GM12878 (cell line): ENCODE results near the gene GDF11. TPM values are rescaled to one million over a fixed set of nuclear protein-coding genes. Genes with fewer than 3 reads are reported as not detected.

Experiments used
- ATAC-seq: fragments of 200-7000 bp; cut with Tn5 transposase; 3 replicates; pipeline ENCODE4 v1.9.1; 2020; ENCODE audit warnings: mild to moderate bottlenecking, moderate library complexity
- BruUV-seq: library from RNA; stranded (reverse); fragments of 400-500 nt; replicated peaks from 2 replicates; lab custom pipeline; 2021; lab: Mats Ljungman, UMichigan
- CTCF ChIA-PET: fragments of 300-600 bp; sonication (Branson Sonifier 250); formaldehyde crosslinking; extraction: SDS; loops from one replicate; lab custom pipeline; 2021; ENCODE audit warnings: inconsistent platforms; lab: Yijun Ruan, JAX
- POLR2A ChIA-PET: fragments of 350-600 bp; formaldehyde crosslinking; extraction: SDS; loops from one replicate; lab custom pipeline; 2021; ENCODE audit warnings: inconsistent platforms; lab: Charles Lee
- RAD21 ChIA-PET: fragments of 300-600 bp; sonication (Branson Sonifier 250); formaldehyde crosslinking; loops from one replicate; lab custom pipeline; 2023; ENCODE audit warnings: antibody characterized with exemption; ENCODE audit not compliant: unreplicated experiment; lab: Charles Lee
- SMC1A ChIA-PET: fragments of 300-600 bp; sonication (Branson Sonifier 250); formaldehyde crosslinking; loops from one replicate; lab custom pipeline; 2023; ENCODE audit not compliant: unreplicated experiment, uncharacterized antibody; lab: Charles Lee
- DNase-seq: peaks from one replicate; pipeline ENCODE4 v3.0.0-alpha.2; 2011; ENCODE audit warnings: low read depth, low spot score
- FAIRE-seq: peaks from 3 replicates; lab custom pipeline; 2011; peaks lifted over from hg19 to GRCh38; lab: Jason Lieb, UNC
- H2AFZ ChIP-seq: 2 replicates; pipeline ENCODE4 v1.6.0; 2011; ENCODE audit warnings: low read depth, low read length, control low read depth; ENCODE audit not compliant: control insufficient read depth
- H3K27ac ChIP-seq: 2 replicates; pipeline ENCODE4 v1.5.1; 2011; ENCODE audit warnings: control low read depth; ENCODE audit not compliant: control insufficient read depth, insufficient read depth
- H3K27me3 ChIP-seq, 2 experiments: replicated peaks in 1 of 2; 2 replicates each; pipeline versions ENCODE4 v1.6.0 to v1.6.1; 2011; ENCODE audit warnings: low read length in 1 of 2; ENCODE audit not compliant: control insufficient read depth in 2 of 2, insufficient read depth in 2 of 2
- H3K36me3 ChIP-seq, 2 experiments: 2 replicates each; pipeline ENCODE4 v1.5.1; 2011; ENCODE audit warnings: low read length in 1 of 2; ENCODE audit not compliant: control insufficient read depth in 2 of 2, insufficient read depth in 2 of 2
- H3K4me1 ChIP-seq: 2 replicates; pipeline ENCODE4 v1.6.1; 2011; ENCODE audit warnings: mild to moderate bottlenecking, low read length, moderate library complexity, mixed read lengths; ENCODE audit not compliant: control insufficient read depth, insufficient read depth
- H3K4me2 ChIP-seq: 2 replicates; pipeline ENCODE4 v1.6.0; 2011; ENCODE audit warnings: control low read depth; ENCODE audit not compliant: control insufficient read depth, insufficient read depth
- H3K4me3 ChIP-seq: fragments of 200-600 bp; sonication (generic); 2 replicates; pipeline ENCODE4 v1.5.1; 2016
- H3K79me2 ChIP-seq: 2 replicates; pipeline ENCODE4 v1.6.0; 2011; ENCODE audit warnings: low read length; ENCODE audit not compliant: control insufficient read depth, insufficient read depth
- H3K9ac ChIP-seq: 2 replicates; pipeline ENCODE4 v1.8.0; 2011; ENCODE audit warnings: low read length, control low read depth, mixed read lengths; ENCODE audit not compliant: control insufficient read depth, insufficient read depth
- H3K9me3 ChIP-seq: replicated peaks from 3 replicates; pipeline ENCODE4 v1.5.1; 2011; ENCODE audit warnings: mild to moderate bottlenecking, low read length; ENCODE audit not compliant: control insufficient read depth, insufficient read depth
- H4K20me1 ChIP-seq: 2 replicates; pipeline ENCODE4 v1.6.0; 2011; ENCODE audit not compliant: control insufficient read depth, insufficient read depth
- BACH1 ChIP-seq: fragments of 450-650 bp; IDR thresholded peaks from 2 replicates; pipeline ENCODE4 v1.6.1; 2017; ENCODE audit warnings: mild to moderate bottlenecking, borderline replicate concordance
- CREB1 ChIP-seq: IDR thresholded peaks from 2 replicates; pipeline ENCODE4 v1.6.1; 2012; ENCODE audit warnings: low read depth, mild to moderate bottlenecking, inconsistent platforms
- NFIC ChIP-seq: IDR thresholded peaks from 2 replicates; pipeline ENCODE4 v1.6.1; 2012; ENCODE audit warnings: low read depth, mild to moderate bottlenecking, inconsistent platforms, low read length, moderate library complexity
- NFXL1 ChIP-seq: fragments of 450-650 bp; IDR thresholded peaks from 2 replicates; pipeline ENCODE4 v1.6.1; 2017; ENCODE audit warnings: antibody characterized with exemption, mild to moderate bottlenecking, borderline replicate concordance
- RAD21 ChIP-seq: IDR thresholded peaks from 2 replicates; pipeline ENCODE4 v1.6.1; 2011; ENCODE audit warnings: mild to moderate bottlenecking, low read depth, low read length, moderate library complexity; ENCODE audit not compliant: insufficient read depth
- SIX5 ChIP-seq: IDR thresholded peaks from 2 replicates; pipeline ENCODE4 v1.6.1; 2011; ENCODE audit warnings: mild to moderate bottlenecking, low read depth, low read length, moderate library complexity; ENCODE audit not compliant: severe bottlenecking
- SMC3 ChIP-seq: IDR thresholded peaks from 2 replicates; pipeline ENCODE4 v1.6.1; 2011; ENCODE audit warnings: low read length, improper control_type of control experiment, borderline replicate concordance
- ZBED1 ChIP-seq: IDR thresholded peaks from 2 replicates; pipeline ENCODE4 v1.6.1; 2016; ENCODE audit warnings: borderline replicate concordance
- ZNF24 ChIP-seq: fragments of 450-650 bp; IDR thresholded peaks from 2 replicates; pipeline ENCODE4 v1.6.1; 2017; ENCODE audit warnings: antibody characterized with exemption, mild to moderate bottlenecking
- WGBS: methylation state at CpG from one replicate; pipeline ENCODE4 v1.1.6; 2016; ENCODE audit warnings: low lambda C conversion rate; ENCODE audit not compliant: insufficient replicate concordance, insufficient coverage; ENCODE audit errors: missing lambda C conversion rate; 5-methylcytosine and 5-hydroxymethylcytosine counted together
- in situ Hi-C: fragments of 300-500 bp; cut with MboI; formaldehyde crosslinking; loops from 9 replicates; pipeline ENCODE4 v1.14.3; 2018; ENCODE audit warnings: mixed read lengths
- intact Hi-C: fragments of 100-400 bp; cut with micrococcal nuclease; formaldehyde crosslinking; loops from one replicate; pipeline ENCODE4 v1.14.2; 2022; ENCODE audit not compliant: unreplicated experiment
- polyA plus RNA-seq, 11 experiments: library from polyadenylated mRNA; depleted of rRNA in 4 of 11; unstranded in 6 of 11; stranded (reverse) in 5 of 11; fragments of >200 nt; fragmentation: Nextera tagmentation in 4 of 11; fragmentation: Illumina TruSeq in 1 of 11; extraction: Ambion mirVana in 4 of 11; extraction: Trizol in 1 of 11; gene quantifications; 1 replicate in 1 of 11; 2 replicates in 10 of 11; pipeline versions ENCODE4 v1.2.1 to v1.2.3, GENCODE V29; 2011 to 2016; ENCODE audit warnings: inconsistent platforms in 2 of 11, missing spikeins in 2 of 11, low read depth in 1 of 11
- total RNA-seq, 4 experiments: library from RNA; depleted of rRNA in 3 of 4; stranded (reverse); fragments of >200 nt in 3 of 4; fragmentation: Illumina TruSeq in 1 of 4; extraction: Trizol in 1 of 4; gene quantifications; 2 replicates each; pipeline versions ENCODE4 v1.2.1 to v1.2.3, GENCODE V29; 2013 to 2021
- TF ChIP-seq, protein P1 (sequence below): fragments of 450-650 bp; IDR thresholded peaks from 2 replicates; pipeline ENCODE4 v1.6.1; 2016; ENCODE audit warnings: mild to moderate bottlenecking, moderate library complexity, borderline replicate concordance
- TF ChIP-seq, protein P2 (sequence below): IDR thresholded peaks from 2 replicates; pipeline ENCODE4 v1.6.1; 2011; ENCODE audit warnings: borderline replicate concordance, low read depth, mild to moderate bottlenecking, moderate library complexity, mixed read lengths, low read length; ENCODE audit not compliant: insufficient read depth; ENCODE audit errors: extremely low read length
- TF ChIP-seq, protein P3 (sequence below), 3 experiments: IDR thresholded peaks in 2 of 3; conservative IDR thresholded peaks in 1 of 3; 2 replicates each; pipeline ENCODE4 v1.5.1; 2011; ENCODE audit warnings: low read depth in 3 of 3, low read length in 3 of 3, mild to moderate bottlenecking in 3 of 3, control low read depth in 2 of 3, moderate library complexity in 2 of 3, inconsistent platforms in 1 of 3, mixed read lengths in 1 of 3; ENCODE audit not compliant: control insufficient read depth in 2 of 3, insufficient read depth in 1 of 3; ENCODE audit errors: extremely low read depth in 1 of 3

Gene GDF11
- total and polyA plus RNA-seq, 10 of the 15 experiments (the other 5 are each of a cell fraction or from before 2014, with no cell fraction given) = 0.83 to 15.4 (median 4.3) TPM

DNA sequence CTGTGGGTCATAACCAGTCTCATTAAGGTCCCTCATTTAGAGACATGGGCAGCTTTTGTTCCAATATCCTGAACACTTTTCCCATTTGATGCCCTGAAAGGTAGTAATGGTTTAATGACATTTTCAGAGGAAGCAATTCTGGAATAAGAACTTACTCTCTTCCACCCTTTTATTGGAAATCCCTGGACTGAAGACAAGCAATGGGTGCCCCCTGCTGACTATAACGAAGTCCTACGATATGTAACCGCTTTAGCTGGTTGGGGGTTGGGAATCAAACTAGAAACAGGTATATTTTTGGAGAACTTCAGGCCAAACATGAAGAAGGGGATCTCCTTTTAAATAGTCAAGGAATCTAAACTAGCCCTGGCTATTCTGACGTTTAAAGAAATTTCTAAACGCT is 54.1 kb downstream of the GDF11 start:
- in situ Hi-C loops = no loop called here
- no peak overlapping the region for H3K9ac ChIP-seq
- no peak overlapping the region for H3K27ac ChIP-seq
- peaks cover 0 to 24% of the 10 kb centered on the region in 2 experiments for H3K36me3 ChIP-seq
- H4K20me1 ChIP-seq = no peaks in the 10 kb centered on the region
- no peaks in the 10 kb centered on the region for H3K4me1 ChIP-seq
- no peaks in the 10 kb centered on the region for H3K9me3 ChIP-seq
- no peak for ATAC-seq
- BruUV-seq = TSS peak; percentile 24
- H3K79me2 ChIP-seq = peaks cover 2% of the 10 kb centered on the region
- H3K4me3 ChIP-seq = no peak overlapping the region
- no peaks in the 10 kb centered on the region for H3K27me3 ChIP-seq
- ChIA-PET CTCF (interaction anchor here (0.6 to 6.7 kb wide), 15 partner anchors 9 to 772 kb away, joined by 3 to 65 read pairs (median 5); partner anchors contain the start of genes ORMDL2 and SARNP), RAD21 (interaction anchor here (1.3 to 3.0 kb wide), 2 partner anchors 53 to 59 kb away, joined by 4 to 11 read pairs; no protein-coding TSS in a partner anchor), SMC1A (interaction anchor here (0.6 to 5.2 kb wide), 7 partner anchors 10 to 58 kb away, joined by 3 to 30 read pairs (median 5); partner anchors contain the start of genes ORMDL2 and SARNP), POLR2A (interaction anchor here (1.1 kb wide), 1 partner anchor 128 kb away, joined by 3 read pairs; no protein-coding TSS in a partner anchor)
- H3K4me2 ChIP-seq = no peak overlapping the region
- no peak overlapping the region for H2AFZ ChIP-seq
- DNase-seq = no peak
- TF ChIP-seq SIX5 (no peak), SMC3 (peak; percentile 32; the same call in 1 of the 2 replicates), ZNF24 (no peak), ZBED1 (no peak), RAD21 (peak; percentile 47), NFXL1 (no peak), CREB1 (no peak), BACH1 (no peak), NFIC (no peak)
- TF ChIP-seq, protein P1, sequence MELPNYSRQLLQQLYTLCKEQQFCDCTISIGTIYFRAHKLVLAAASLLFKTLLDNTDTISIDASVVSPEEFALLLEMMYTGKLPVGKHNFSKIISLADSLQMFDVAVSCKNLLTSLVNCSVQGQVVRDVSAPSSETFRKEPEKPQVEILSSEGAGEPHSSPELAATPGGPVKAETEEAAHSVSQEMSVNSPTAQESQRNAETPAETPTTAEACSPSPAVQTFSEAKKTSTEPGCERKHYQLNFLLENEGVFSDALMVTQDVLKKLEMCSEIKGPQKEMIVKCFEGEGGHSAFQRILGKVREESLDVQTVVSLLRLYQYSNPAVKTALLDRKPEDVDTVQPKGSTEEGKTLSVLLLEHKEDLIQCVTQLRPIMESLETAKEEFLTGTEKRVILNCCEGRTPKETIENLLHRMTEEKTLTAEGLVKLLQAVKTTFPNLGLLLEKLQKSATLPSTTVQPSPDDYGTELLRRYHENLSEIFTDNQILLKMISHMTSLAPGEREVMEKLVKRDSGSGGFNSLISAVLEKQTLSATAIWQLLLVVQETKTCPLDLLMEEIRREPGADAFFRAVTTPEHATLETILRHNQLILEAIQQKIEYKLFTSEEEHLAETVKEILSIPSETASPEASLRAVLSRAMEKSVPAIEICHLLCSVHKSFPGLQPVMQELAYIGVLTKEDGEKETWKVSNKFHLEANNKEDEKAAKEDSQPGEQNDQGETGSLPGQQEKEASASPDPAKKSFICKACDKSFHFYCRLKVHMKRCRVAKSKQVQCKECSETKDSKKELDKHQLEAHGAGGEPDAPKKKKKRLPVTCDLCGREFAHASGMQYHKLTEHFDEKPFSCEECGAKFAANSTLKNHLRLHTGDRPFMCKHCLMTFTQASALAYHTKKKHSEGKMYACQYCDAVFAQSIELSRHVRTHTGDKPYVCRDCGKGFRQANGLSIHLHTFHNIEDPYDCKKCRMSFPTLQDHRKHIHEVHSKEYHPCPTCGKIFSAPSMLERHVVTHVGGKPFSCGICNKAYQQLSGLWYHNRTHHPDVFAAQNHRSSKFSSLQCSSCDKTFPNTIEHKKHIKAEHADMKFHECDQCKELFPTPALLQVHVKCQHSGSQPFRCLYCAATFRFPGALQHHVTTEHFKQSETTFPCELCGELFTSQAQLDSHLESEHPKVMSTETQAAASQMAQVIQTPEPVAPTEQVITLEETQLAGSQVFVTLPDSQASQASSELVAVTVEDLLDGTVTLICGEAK = no peak
- TF ChIP-seq, protein P2, sequence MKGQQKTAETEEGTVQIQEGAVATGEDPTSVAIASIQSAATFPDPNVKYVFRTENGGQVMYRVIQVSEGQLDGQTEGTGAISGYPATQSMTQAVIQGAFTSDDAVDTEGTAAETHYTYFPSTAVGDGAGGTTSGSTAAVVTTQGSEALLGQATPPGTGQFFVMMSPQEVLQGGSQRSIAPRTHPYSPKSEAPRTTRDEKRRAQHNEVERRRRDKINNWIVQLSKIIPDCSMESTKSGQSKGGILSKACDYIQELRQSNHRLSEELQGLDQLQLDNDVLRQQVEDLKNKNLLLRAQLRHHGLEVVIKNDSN = no peak
- TF ChIP-seq, protein P3, sequence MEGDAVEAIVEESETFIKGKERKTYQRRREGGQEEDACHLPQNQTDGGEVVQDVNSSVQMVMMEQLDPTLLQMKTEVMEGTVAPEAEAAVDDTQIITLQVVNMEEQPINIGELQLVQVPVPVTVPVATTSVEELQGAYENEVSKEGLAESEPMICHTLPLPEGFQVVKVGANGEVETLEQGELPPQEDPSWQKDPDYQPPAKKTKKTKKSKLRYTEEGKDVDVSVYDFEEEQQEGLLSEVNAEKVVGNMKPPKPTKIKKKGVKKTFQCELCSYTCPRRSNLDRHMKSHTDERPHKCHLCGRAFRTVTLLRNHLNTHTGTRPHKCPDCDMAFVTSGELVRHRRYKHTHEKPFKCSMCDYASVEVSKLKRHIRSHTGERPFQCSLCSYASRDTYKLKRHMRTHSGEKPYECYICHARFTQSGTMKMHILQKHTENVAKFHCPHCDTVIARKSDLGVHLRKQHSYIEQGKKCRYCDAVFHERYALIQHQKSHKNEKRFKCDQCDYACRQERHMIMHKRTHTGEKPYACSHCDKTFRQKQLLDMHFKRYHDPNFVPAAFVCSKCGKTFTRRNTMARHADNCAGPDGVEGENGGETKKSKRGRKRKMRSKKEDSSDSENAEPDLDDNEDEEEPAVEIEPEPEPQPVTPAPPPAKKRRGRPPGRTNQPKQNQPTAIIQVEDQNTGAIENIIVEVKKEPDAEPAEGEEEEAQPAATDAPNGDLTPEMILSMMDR (IDR thresholded peaks at IDR 0.05 in 2 of 3, conservative IDR thresholded peaks at IDR 0.05 in 1 of 3; ENCODE audit: control insufficient read depth in 2 of 3, extremely low read depth in 1 of 3, insufficient read depth in 1 of 3, low read depth in 3 of 3, low read length in 3 of 3) = peak; percentile 14 to 36 (median 19); a peak in 3 of 6 replicates
- intact Hi-C loops = loop anchor here (5.0 kb wide), 1 partner anchor 60 kb away; no protein-coding TSS in a partner anchor
- no peak for FAIRE-seq
- 89% methylated on average over 5 of the region's 5 CpGs for WGBS
